ENCODE results near the gene ALPK1.
"Not testable (repeated sequence)": the region's sequence is repeated elsewhere in the genome, so short reads cannot be mapped to it uniquely, and the experiment has no call there.

ALPK1 gene

DNA sequence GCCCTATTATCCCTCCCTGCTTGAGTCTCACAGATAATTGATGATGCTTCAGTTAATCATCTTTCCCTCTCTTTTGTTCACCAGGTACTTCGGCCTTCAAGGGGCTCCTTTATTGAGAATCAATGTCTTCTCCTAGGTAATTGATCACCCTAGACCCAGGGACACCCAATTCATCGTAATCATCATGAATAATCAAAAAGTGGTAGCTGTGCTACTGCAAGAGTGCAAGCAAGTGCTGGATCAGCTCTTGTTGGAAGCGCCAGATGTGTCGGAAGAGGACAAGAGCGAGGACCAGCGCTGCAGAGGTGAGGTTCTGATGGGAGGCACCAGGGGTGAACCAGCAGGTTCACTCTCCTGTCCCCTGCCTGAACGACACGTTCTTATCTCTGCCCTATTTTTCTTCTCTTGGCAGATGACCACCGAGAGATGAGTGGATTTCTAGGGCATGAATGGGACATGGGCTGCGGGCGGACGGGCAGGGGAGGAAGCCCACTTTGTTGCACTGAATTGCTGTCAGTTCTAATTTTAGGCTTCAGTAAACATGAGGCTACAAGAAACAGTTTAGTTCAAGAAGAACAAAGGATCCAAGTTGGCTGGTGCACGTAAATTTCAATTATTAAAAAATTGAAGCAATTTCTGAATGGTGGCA, 80.5 kb downstream of the ALPK1 start:
- DNase-seq (ENCODE audit: low read depth in 2 of 2, low spot score in 1 of 2): no peak

DNA sequence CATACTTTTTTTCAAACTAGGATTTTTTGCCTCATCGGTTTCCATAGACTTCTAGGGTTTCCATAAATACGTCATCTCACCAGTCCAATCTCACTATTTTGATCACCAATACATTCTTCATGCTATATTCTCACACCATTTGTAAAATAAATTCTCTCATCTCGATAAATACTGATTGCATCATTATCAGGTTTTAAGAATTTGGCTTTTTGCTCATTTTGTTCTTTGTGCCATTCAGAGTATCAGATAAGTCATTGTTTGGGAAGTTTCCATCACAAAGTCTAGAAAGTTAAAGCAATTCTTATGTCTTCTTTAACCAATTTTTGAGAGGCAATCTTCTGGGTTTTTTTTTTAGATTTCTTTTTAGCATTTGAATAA, 81.1 kb downstream of the ALPK1 start:
- no peak for DNase-seq (ENCODE audit: low read depth in 2 of 2, low spot score in 1 of 2)

DNA sequence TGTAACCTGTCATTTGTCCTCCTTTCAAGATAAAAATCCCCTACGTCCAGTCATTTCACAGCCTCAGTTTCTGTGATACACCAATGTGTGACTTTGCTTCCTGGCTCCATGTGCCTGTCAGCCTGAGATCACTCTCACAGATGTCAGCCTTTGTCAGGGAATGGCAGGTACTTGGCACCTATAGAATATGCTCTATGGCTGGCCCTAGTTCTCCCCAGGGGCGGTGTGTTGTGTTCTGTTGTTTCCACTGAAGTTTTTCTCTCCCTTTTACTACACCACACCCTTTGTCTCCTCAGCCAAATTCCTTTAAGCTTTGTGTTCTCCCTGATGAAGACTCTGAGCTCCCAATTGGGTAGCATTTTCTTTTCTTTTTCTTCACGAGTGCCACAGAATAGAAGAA, 81.7 kb downstream of the ALPK1 start:
- DNase-seq (ENCODE audit: low read depth in 2 of 2, low spot score in 1 of 2): no peak

DNA sequence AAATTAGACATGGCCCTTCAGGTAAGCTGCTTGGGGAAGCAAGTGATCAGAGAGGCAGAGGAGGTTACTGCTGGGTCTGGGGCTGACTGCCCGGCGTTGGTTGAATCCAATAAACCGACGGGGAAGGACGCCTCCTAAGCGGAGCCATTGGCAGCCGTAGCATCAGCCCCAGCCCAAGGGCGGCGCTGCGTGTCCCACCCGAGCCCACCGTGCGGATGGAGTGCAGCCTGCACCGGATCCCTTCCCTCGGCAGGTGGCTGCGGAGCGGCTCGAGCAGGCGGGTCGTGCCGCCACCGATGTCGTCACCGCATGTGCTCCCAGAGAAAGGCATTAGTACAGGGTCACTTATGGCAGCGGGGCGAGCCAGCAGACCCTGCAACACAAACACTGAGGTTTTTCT, 82.1 kb downstream of the ALPK1 start:
- no peak for DNase-seq (ENCODE audit: low read depth in 2 of 2, low spot score in 1 of 2)

DNA sequence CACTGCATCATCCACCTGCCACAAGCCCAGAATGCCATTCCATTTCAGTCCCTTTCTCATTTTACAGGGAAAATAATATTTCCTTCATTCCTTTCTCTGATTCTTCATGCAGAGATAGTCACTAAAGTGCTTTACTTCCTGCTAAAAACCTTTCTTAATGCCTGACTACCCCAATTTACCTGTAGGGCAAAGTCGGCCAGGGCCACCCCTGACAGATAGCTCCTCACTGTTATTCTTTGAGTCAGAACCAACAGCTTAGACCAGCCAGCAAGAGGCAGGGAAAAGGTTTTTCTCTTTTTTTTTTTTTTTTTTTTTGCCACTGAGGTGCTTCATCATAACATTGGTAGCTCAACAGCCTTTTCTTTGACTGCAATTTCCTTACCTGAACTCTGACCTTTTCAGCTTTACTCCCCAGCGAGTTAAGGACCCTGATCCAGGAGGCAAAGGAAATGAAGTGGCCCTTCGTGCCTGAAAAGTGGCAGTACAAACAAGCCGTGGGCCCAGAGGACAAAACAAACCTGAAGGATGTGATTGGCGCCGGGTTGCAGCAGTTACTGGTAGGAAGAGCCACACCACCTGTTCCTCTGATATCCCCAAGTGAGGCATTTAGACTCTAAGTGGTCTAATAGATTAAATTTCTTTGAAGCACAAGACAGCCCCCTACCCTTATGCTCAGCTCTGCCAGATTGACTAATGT, 85.0 kb downstream of the ALPK1 start:
- no peak for DNase-seq (ENCODE audit: low read depth in 2 of 2, low spot score in 1 of 2)

DNA sequence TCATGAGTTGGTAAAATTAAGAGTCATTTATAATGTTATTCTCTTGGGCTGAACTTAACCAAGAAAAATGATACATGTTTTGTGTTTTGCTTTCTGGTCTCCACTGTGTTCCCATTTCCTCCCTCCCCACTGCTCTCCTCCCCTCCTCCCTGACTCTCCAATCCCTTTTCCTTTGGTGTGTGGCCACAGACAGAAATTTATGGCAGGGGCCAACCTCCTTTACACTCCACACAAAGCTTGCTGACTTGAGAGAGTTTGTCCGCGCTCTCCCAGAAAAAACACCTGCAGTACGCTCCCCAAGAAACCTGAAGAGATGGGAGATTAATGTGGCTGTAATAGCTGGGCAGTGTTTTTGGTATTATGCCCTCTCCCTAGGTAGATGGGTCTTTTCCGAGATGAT, 88.9 kb downstream of the ALPK1 start:
- DNase-seq (ENCODE audit: low read depth in 2 of 2, low spot score in 1 of 2): no peak

DNA sequence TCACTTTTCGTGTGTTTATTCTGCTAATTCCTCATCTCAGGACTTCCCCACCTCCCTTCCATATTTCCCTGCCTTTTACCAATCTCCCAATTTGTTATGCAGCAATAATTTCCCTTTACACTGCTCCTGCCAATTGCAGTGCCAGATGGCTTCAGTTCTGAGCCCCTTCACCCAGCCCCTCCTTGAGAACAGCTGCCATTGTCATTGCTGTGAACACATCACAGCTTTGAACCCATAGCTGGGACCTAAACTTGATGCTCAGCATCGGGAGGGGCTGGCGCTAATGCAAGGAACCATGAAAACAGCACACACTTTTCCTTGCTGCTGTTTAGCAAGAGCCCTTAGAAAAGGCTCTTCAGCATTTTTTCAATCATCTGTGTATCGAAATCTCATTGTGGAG, 104.9 kb downstream of the ALPK1 start:
- no peak for DNase-seq (ENCODE audit: low read depth in 2 of 2, low spot score in 1 of 2)

DNA sequence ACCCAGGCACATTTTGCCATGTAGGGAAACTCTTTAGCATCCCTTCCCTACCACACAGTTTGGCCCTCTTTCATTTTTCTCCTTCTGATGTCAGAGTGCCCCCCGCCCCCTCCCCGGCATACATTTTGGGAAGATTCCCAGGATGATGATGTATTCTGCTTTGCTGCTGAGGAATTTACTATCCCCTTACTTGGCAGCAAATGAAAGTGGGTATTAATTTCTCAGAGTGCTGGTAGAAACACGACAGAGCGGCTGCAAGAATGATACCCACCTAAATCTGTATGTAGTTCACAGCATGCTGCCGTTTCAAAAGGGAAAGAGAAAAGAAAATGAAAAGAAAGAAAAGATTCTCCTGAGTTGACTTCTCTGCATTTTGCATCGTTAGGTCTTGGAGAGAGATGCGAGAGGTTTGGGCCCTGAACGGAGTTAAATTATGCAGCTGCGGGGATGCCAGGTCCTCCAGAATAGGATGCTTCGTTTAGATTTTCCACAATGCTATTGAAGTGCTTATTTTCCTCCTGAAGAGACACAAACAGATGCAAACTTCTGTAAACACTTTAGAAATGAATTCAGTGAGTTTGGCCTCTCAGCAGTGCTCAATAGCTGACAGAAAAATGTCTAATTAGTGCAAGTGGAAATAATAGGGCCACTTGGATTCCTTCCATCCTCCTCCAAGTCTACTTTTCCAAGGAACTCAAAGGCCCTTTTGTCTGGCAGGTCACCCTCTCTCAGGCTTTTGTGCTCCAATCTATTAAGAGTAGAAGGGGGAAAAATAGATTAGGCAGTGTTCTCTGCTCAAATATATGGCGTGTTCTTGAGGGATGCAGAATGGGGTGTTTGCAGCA, 106.2 kb downstream of the ALPK1 start:
- DNase-seq (ENCODE audit: low read depth in 2 of 2, low spot score in 1 of 2): no peak

DNA sequence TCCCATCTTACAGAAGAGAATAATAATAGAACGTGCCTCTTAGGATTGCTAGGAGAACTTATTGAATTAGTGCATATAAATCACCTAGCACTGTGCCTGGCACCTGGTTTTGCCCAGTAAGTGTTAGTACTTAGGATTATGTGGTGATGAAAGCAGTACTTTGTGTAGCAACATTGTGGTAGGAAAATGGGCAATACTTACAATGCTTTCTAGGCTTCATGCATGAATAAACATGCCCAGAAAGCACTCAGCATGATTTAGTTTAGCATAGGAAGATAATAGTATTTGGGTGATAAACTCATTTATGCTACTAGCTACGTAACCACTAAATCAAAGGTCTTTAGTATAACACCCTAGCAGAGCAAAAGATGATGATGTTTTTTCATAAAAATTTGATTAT, 113.2 kb downstream of the ALPK1 start:
- no peak for DNase-seq (ENCODE audit: low read depth in 2 of 2, low spot score in 1 of 2)

DNA sequence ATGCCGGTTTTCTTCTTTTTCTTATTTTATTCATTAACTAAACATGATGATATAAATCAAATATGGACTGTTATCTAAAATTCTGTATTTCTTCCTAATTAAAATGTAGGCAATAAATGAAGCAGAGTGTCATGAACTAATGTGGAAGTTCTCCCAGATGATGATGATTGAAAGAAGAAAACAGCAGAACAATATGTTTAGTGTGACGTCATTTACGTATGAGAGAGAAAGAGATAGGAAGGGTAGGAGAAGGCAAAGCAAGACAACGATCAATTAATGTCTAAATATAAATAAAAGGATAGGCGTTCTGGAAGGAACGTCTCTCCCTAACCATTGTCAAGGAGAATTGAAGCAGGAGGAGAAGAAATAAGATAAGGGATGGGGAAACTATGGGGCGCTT, 113.6 kb downstream of the ALPK1 start:
- DNase-seq (ENCODE audit: low read depth in 2 of 2, low spot score in 1 of 2): no peak

DNA sequence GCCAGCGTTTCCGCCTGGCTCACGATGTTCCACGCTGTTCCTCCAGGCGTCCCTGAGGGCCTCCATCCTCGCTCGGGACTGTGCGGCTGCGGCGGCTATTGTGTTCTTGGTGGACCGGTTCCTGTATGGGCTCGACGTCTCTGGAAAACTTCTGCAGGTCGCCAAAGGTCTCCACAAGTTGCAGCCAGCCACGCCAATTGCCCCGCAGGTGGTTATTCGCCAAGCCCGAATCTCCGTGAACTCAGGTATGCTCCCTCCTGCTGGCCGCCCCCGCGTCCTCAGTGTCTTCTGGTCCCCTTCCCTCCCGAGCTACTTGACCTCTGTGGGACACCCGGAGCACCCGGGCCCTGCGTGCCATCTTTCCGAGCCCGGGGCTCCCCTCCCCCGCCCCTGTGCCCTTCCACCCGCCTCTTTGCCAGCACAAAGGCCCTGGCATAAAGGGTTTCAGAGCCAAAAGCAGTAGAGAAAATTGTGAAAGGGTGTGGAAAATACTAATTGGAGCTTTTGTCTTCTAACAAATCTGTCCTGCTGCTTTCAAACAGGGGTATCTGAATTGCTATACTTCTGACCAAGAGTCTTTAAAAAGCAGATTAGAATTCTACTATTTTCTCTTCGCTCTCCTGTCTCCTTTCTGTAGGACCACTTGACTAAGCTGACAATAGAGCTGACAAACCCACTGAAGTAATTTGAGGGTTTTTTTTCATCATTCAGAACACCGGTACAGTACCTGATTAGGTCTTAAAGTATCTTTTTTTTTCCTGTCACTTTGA, 114.8 kb downstream of the ALPK1 start:
- no peak for DNase-seq (ENCODE audit: low read depth in 2 of 2, low spot score in 1 of 2)

DNA sequence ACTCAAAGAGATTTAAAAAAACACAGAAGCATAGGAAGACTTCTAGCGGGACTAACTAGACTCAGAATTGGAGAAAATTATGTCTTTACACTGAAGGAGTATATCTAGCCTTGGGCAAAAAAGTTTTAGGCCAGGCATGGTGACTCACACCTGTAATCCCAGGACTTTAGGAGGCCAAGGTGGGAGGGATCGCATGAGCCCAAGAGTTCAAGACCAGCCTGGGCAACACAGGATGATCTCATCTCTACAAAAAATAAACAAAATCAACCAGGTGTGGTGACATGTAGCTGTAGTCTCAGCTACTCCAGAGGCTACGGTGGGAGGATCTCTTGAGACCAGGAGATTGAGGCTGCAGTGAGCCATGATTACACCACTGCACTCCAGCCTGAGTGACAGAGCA, 119.3 kb downstream of the ALPK1 start:
- DNase-seq (ENCODE audit: low read depth in 2 of 2, low spot score in 1 of 2): no peak

DNA sequence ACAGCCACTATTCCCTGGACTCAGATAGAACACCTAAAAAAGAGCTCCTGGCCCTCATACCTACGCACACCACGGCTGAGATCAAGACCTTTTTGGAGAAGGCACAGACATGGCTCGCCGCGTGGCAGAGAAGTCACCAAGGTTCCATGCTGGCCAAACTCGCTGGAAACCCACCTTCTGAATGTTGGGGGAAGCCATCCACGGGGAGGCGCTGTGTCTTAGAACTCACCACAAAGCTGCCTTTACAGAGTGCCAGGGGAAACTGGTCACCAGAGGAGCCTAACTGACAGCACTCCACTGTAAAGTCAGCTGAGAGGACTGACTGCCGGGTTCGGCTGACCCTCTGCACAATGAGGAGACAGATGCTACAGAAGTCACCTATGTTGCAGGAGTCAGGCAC, 120.9 kb downstream of the ALPK1 start:
- DNase-seq (ENCODE audit: low read depth in 2 of 2, low spot score in 1 of 2): no peak

DNA sequence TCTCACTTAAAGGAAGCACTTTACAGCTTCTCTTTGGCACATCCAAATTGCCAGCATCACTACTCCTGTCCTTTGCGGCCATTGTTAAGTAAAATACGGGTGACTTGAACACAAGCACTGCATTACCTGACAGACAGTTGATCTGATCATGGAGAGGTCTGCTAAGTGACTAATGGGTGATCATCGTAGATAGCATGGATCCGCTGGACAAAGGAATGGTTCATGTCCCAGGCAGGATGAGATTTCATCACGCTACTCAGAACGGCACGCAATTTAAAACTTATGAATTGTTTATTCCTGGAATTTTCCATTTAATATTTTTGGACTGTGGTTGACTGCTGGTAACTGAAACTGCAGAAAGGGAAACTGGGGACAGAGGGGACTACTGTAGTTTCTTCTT, 124.7 kb downstream of the ALPK1 start:
- no peak for DNase-seq (ENCODE audit: low read depth in 2 of 2, low spot score in 1 of 2)

DNA sequence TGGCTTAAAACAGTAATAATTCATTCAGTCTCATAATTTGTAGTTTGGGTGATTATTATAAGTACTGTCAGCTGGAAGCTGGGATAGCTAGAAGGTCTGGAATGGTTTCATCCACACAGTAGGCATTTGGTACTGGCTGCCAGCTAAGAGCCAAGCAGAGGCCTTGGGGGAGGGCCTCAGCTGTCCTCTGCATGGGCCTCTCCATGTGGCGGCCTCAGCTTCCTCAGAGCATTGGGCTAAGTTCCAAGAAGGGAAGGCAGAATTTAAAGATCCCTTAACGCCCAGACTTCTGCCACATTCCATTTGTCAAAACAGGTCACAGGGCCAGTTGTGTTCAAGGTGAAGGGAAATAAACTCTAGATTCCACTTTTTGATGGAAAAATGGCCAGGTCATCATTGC, 125.5 kb downstream of the ALPK1 start:
- DNase-seq (ENCODE audit: low read depth in 2 of 2, low spot score in 1 of 2): no peak

DNA sequence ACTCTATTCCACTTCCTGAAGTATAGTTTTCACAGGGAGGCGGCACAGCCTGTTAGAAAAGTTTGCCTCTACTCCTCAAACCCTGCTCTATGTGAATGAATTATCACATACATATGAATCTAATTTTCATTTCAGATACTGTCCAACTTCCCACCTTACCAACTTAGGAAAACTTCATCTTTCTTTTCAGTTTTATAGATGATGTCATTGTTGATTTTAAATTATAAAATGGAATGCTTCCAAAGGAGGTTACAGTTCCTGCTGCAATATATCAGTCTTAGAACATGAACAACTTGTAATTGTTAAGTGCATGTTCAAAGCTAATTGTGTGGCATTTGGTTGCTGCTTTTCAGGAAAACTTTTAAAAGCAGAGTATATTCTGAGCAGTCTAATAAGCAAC, 126.4 kb downstream of the ALPK1 start:
- no peak for DNase-seq (ENCODE audit: low read depth in 2 of 2, low spot score in 1 of 2)

DNA sequence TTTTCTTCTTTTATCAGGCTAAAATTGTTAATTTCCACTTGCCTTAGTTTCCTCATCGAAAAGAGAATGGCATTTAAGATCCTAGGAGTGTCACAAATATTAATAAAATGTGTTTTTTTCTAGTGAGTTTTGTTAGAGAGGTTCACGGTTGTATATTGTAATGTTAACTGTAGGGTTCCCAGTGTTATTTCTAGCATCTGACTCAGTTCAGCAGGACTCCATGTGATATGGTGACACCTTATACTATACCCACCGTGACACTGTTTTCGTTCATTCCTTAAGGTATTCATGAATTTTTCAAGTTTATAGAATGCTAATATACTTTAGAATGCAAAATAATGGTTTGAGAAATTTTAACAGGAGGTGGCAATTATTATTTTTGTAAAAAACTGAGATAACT, 128.7 kb downstream of the ALPK1 start:
- DNase-seq (ENCODE audit: low read depth in 2 of 2, low spot score in 1 of 2): no peak

DNA sequence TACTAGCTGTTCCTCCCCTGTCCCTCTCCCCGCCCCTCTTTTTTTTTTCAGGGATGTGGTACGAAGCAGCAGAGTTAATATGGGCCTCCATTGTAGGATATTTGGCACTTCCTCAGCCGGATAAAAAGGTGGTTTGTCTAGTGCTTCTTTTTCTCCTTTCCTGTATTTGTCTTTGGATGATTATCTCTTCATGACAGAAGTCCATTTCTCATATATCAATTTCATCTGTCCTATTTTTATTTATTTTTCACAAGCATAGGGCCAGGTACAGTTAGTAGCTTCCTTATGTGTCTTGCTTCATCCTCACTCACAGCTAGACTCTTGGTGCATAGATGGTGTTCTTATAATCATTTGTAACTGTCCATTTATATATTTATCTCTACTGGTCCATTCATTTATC, 129.2 kb downstream of the ALPK1 start:
- no peak for DNase-seq (ENCODE audit: low read depth in 2 of 2, low spot score in 1 of 2)

DNA sequence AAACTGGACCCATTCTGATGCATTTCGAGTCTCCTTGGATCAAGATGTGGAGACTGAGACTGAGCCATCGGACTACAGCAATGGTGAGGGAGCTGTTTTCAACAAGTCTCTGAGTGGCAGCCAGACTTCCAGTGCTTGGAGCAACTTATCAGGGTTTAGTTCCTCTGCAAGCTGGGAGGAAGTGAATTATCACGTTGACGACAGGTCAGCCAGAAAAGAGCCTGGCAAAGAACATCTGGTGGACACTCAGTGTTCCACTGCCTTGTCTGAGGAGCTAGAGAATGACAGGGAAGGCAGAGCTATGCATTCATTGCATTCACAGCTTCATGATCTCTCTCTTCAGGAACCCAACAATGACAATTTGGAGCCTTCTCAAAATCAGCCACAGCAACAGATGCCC, 134.0 kb downstream of the ALPK1 start:
- no peak for DNase-seq (ENCODE audit: low read depth in 2 of 2, low spot score in 1 of 2)

DNA sequence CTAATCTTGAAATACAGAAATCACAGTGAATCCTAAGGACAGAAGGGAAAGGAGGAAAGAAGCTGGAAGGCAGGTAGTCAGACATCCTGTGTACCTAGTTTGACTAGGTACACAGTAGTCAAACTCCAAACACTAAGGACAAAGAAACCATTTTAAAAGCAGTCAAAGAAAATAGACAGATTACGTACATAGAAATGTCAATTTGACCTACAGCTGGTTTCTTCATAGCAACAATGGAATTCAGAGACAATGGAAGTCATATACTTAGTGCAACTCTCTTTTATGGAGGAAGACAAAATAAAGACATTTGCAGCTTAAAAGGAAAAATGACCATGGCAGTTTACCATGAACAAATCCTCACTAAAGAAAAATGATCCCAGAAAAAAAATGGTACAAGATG, 139.8 kb downstream of the ALPK1 start:
- no peak for DNase-seq (ENCODE audit: low read depth in 2 of 2, low spot score in 1 of 2)

DNA sequence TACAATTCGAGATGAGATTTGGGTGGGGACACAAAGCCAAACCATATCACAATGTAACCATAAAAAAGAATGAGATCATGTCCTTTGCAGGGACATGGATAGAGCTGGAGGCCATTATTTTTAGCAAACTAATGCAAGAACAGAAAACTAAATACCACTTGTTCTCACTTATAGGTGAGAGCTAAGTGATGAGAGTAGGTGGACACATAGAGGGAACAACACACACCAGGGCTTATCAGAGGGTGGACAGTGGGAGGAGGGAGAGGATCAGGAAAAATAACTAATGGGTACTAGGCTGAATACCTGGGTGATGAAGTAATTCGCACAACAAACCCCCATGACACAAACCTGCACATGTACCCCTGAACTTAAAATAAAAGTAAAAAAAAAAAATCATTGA, 145.1 kb downstream of the ALPK1 start:
- DNase-seq (ENCODE audit: low read depth in 2 of 2, low spot score in 1 of 2): not testable (repeated sequence)

Data from stimulated activated CD8-positive, alpha-beta memory T cell treated with anti-CD3 and anti-CD28 coated beads, Interleukin-4, amount 100 ng/mL, for 1 hour (primary cell).